ENCODE measurements around the gene CENPV.
A peak's percentile ranks its signal among the peaks of the same experiment; 100 is the strongest.

CENPV gene

GRCh38 chr17:16358394-16358793, 5.1 kb upstream of the CENPV start:
- no peak for DNase-seq

DNA sequence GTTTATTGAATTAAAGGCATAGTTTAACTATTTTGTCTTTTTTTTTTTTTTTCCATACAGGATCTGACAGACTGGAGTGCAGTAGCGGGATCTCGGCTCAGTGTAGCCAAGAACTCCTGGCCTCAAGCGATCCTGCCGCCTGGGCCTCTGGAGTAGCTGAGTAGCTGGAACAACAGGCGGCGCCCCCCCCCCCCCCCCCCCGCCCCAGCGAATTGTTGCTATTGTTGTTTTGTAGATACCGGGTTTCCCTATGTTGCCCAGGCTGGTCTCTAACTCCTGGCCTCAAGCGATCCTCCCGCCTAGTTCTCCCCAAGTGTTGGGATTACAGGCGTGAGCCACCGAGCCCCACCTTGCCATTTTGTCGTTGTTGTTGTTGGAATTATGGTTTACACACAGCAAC, 1.3 kb upstream of the CENPV start:
- no peak for DNase-seq

GRCh38 chr17:16352667-16353316, 477 bp downstream of the CENPV start:
- peak; percentile 57 for DNase-seq

- DNase-seq, result peak; percentile 46
Observed at GRCh38 chr17:16352303-16352666, 984 bp downstream of the CENPV start.

DNA sequence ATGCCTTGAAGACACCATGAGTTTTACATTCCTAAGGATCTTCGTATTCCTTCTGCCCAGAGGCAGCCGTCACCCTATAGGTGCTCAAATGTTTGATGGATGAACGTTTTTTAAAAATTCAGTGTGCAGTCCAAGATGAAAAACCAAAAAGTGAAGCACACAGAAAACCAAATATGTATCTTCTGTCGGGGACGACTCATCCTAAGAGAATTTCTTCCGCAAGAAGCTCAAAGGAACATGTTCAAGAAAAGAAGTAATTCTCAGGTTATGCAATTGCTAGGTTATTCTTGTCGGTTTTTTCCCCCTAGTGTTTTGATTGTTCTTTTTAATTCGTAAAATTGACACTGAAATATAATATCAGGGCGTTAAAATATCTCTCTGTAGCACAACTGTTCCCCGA, 1.4 kb downstream of the CENPV start:
- no peak for DNase-seq

GRCh38 chr17:16349431-16349830, 3.8 kb downstream of the CENPV start:
- peak; percentile 16 for DNase-seq

GRCh38 chr17:16348586-16348985, 4.7 kb downstream of the CENPV start:
- no peak for DNase-seq

DNA sequence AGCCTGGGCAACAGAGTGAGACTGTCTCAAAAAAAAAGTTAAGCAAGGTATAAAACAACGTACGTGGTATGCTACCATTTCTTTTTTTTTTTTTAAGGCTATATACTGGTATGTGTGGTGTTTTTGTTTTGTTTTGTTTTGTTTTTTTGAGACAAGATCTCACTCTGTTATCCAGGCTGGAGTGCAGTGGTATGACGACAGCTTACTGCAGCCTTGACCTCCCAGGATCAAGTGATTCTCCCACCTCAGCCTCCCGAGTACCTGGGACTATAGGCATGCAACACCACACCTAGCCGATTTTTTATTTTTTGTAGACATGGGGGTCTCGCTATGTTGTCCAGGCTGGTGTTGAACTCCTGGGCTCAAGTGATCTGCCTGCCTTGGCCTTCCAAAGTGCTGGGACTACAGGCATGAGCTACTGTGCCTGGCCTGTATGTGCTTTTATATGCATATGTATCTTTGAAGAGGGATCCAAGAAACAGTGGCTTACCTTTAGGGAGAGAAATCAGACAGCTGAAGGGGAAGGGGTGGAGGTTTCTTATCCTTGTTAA, 6.5 kb downstream of the CENPV start:
- no peak for DNase-seq

DNA sequence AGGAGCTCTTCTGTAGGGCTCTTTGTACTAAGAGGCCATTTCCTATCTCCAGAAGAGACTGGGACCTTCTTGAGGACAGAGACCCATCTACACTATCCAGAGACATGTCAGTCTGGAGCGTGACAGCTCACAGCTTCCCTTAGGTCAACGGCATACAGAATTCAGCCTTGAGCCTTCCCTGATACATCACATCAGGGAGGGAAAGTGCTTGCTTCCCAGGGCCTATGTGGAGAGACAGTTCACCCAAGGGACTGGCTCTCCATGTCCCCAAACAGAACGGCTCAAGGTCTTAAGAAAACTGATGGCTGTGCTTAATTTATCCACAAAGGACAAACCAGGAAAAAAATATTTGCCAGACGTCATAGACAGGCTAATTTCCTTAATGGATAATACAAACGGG, 7.7 kb downstream of the CENPV start:
- no peak for DNase-seq

DNA sequence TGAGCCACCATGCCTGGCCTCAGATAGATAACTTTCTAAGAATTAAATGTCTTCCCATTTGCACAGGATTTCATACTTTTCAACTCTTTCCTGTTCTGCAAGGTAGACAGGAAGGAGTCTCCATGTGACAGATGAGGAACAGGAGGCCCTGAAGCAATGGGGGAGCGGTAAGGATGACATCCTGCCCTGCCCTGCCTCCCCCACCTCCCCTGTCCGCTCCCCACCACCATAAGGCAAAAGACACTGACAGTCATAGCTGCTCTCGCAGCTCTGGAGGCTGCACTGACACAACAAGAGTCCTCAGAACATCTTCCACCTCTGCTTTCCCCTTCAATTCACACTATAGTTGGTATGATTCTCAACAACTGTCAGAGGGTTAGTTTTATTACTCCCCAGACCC, 9.7 kb downstream of the CENPV start:
- DNase-seq, result no peak

GRCh38 chr17:16342979-16343378, 10.3 kb downstream of the CENPV start:
- DNase-seq, result no peak

GRCh38 chr17:16339959-16340358, 13.3 kb downstream of the CENPV start:
- no peak for DNase-seq

DNA sequence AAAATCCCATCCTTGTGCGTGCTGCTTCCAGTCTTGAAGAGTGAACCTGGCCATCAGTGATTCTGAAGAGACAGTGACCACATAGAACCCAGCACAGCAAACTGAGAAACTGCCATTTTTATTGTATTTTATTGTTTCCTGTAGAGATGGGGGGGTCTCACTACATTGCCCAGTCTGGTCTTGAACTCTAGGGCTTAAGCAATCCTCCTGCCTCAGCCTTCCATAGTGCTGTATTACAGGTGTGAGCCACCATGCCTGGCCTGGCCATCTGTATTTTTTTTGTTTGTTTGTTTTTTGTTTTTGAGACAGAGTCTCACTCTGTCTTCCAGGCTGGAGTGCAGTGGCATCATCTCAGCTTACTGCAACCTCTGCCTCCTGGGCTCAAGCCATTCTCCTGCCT, 13.9 kb downstream of the CENPV start:
- no peak for DNase-seq

DNA sequence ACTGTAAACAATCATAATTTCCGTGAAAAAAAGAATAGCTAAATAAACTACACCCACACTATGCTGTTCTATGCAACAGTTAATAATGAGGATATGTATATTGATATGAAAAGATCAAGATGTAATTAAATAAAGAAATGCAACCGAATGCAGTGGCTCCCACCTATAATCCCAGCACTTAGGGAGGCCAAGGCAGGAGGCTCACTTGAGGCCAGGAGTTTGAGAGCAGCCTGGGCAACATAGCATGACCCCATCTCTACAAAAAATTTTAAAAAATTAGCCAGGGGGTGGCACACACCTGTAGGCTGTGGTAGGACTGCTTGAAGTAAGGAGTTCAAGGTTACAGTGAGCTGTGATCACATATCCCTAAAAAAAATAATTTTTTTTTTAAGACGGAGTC, 14.9 kb downstream of the CENPV start:
- no peak for DNase-seq

- DNase-seq, result no peak
Observed at GRCh38 chr17:16329519-16330271, 23.6 kb downstream of the CENPV start.

- no peak for DNase-seq
Observed at GRCh38 chr17:16328997-16329396, 24.3 kb downstream of the CENPV start.

DNA sequence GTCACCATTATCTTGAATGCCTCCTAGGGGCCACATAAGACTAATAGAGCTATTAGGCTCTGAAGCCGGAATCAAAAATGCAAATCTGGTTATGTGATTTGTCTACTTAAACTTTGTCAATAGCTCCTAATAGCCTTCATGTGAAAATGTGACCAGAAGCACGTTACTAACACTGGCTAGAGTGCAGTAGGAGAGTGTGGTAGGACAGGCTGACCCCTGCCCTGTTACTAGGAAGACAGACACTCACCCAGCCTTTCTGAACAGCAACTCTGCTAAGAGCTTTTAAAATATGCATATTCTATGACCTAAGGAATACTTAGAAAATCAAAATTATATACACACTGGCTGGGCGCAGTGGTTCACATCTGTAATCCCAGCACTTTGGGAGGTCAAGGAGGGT, 26.3 kb downstream of the CENPV start:
- no peak for DNase-seq

DNA sequence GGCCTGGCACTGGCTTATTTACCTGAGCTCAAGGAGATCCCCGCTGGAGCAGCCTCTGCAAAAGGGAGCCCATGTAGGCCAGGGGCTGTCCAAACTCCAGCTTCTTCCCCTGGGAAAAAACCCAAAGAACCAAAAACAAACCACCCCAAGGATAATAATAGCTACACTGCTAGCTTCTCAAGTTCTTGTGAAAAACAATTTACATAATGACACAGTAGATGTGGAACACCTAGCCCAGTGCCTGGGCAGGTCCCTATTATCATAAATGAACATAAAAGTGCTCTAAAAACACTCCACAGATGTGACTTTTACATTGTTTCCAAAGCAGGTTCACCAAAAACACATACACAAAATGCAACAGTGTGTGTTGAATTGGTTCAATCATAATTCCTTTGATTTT, 27.3 kb downstream of the CENPV start:
- DNase-seq, result no peak

- no peak for DNase-seq
Observed at GRCh38 chr17:16322636-16323035, 30.6 kb downstream of the CENPV start.

DNA sequence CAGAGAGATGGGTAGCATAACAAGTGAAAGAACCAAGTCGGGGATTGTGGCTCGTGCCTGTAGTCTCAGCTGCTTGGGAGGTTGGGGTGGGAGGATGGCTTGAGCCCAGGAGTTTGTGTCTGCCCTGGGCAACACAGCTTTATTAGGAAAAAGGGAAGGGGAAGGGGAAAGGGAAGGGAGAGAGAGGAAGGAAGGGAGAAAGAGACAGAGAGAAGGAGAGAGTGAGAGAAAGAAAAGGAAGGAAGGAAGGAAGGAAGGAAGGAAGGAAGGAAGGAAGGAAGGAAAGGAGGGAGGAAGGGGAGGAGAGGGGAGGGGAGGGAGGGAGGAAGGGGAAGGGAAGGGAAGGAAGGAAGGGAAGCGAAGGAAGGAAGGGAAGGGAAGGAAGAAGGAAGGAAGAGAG, 33.3 kb downstream of the CENPV start:
- no peak for DNase-seq

- DNase-seq, result no peak
Observed at GRCh38 chr17:16314859-16315258, 38.4 kb downstream of the CENPV start.

DNA sequence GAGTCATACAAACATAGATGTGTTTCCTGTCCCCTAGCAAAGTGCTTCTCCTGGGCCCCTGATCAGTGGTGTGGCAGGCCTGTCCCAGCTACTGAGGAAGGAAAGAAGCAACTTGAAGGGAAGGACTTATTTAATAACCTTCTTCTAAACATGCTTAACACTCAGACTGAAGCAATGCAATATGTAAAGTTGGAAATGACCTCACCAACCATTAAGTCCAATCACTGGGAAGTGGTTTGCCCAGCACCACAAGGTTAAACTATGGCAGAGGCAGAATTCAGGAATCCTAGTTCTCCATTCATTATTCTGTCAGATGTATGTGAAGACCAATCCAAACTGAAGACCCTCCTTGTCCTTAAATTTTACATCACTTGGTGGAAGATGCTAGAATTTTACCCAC, 39.1 kb downstream of the CENPV start:
- no peak for DNase-seq

- DNase-seq, result no peak
Observed at GRCh38 chr17:16313139-16314090, 39.9 kb downstream of the CENPV start.

Data from activated naive CD4-positive, alpha-beta T cell treated with anti-CD3 and anti-CD28 coated beads, Interleukin-2, amount 50 U/mL, for 16 hours (primary cell).